HCT116 (cell line): Measurements from ENCODE around the gene KLHL3. TPM values are rescaled to one million over a fixed set of nuclear protein-coding genes. Genes with fewer than 3 reads are reported as not detected.

Experiments
- ATAC-seq: fragments of 200-7000 bp; cut with Tn5 transposase; 2 replicates; pipeline ENCODE4 v1.9.1; 2020; ENCODE audit warnings: mild to moderate bottlenecking, moderate library complexity
- BruUV-seq: library from RNA; stranded (reverse); fragments of 400-500 nt; replicated peaks from 2 replicates; lab custom pipeline; 2021; lab: Mats Ljungman, UMichigan
- CTCF ChIA-PET: fragments of 300-600 bp; sonication (Branson Sonifier 250); formaldehyde crosslinking; loops from one replicate; lab custom pipeline; 2021; ENCODE audit warnings: antibody characterized with exemption; lab: Charles Lee
- POLR2A ChIA-PET: fragments of 300-600, 350-600 bp; sonication (Branson Sonifier 250); formaldehyde crosslinking; loops from one replicate; lab custom pipeline; 2021; ENCODE audit warnings: antibody characterized with exemption; lab: Charles Lee
- RAD21 ChIA-PET, 2 experiments: fragments of 300-600 bp; sonication (Branson Sonifier 250); formaldehyde crosslinking; loops; one replicate each; lab custom pipeline; 2023; ENCODE audit warnings: low total read pairs in 2 of 2; ENCODE audit not compliant: uncharacterized antibody in 2 of 2, unreplicated experiment in 2 of 2, low non-redundant PET in 1 of 2; lab: Charles Lee
- DNase-seq: peaks from one replicate; pipeline ENCODE4 v3.0.0-alpha.2; 2010; ENCODE audit warnings: low read depth, low spot score
- H2AFZ ChIP-seq: fragments of 200-600 bp; shearing (Covaris generic), sonication (generic); 2 replicates; pipeline ENCODE4 v1.6.1; 2017; ENCODE audit warnings: low read depth, mixed run types, mixed read lengths, antibody characterized with exemption, low read length; ENCODE audit not compliant: poor library complexity, severe bottlenecking
- H3K27ac ChIP-seq: 2 replicates; pipeline ENCODE4 v1.5.1; 2012; ENCODE audit warnings: low read depth, low read length
- H3K27me3 ChIP-seq: fragments of 200-600 bp; sonication (generic); 2 replicates; pipeline ENCODE4 v1.6.1; 2016; ENCODE audit warnings: mixed run types, low read length, mixed read lengths; ENCODE audit not compliant: insufficient read depth
- H3K36me3 ChIP-seq, 2 experiments: fragments of 200-500 bp in 1 of 2; fragments of 200-600 bp in 1 of 2; sonication (Bioruptor generic) in 1 of 2; sonication (generic) in 1 of 2; 2 replicates each; pipeline versions ENCODE4 v1.5.1 to v1.6.1; 2014 to 2016; ENCODE audit warnings: low read length in 2 of 2, inconsistent platforms in 1 of 2, mixed read lengths in 1 of 2, mixed run types in 1 of 2; ENCODE audit not compliant: insufficient read depth in 2 of 2, control insufficient read depth in 1 of 2
- H3K4me1 ChIP-seq, 2 experiments: fragments of 200-600 bp in 1 of 2; sonication (generic) in 1 of 2; 2 replicates each; pipeline versions ENCODE4 v1.5.1 to v1.6.1; 2012 to 2017; ENCODE audit warnings: low read length in 2 of 2, inconsistent platforms in 1 of 2, mild to moderate bottlenecking in 1 of 2, mixed read lengths in 1 of 2, mixed run types in 1 of 2, moderate library complexity in 1 of 2; ENCODE audit not compliant: insufficient read depth in 2 of 2, control insufficient read depth in 1 of 2
- H3K4me2 ChIP-seq: fragments of 200-600 bp; sonication (generic); 2 replicates; pipeline ENCODE4 v1.6.1; 2017; ENCODE audit warnings: mixed run types, low read length, mixed read lengths
- H3K4me3 ChIP-seq, 2 experiments: fragments of 200-600 bp in 1 of 2; sonication (generic) in 1 of 2; replicated peaks in 1 of 2; 2 replicates each; pipeline ENCODE4 v1.5.1; 2011 to 2016; ENCODE audit warnings: low read length in 2 of 2, control low read depth in 1 of 2, low read depth in 1 of 2, mild to moderate bottlenecking in 1 of 2, mixed read lengths in 1 of 2, mixed run types in 1 of 2
- H3K79me2 ChIP-seq: fragments of 200-600 bp; sonication (generic); 2 replicates; pipeline ENCODE4 v1.6.1; 2017; ENCODE audit warnings: mild to moderate bottlenecking, mixed run types, low read length, moderate library complexity, mixed read lengths; ENCODE audit not compliant: insufficient read depth
- H3K9ac ChIP-seq: fragments of 200-600 bp; sonication (generic); 2 replicates; pipeline ENCODE4 v1.6.1; 2016; ENCODE audit warnings: low read length, mixed read lengths
- H3K9me2 ChIP-seq: fragments of 200-600 bp; sonication (generic), shearing (Covaris generic); 2 replicates; pipeline ENCODE4 v1.6.1; 2017; ENCODE audit warnings: mixed run types, mild to moderate bottlenecking, moderate library complexity; ENCODE audit not compliant: insufficient read depth
- H3K9me3 ChIP-seq, 2 experiments: fragments of 200-500 bp in 1 of 2; fragments of 200-600 bp in 1 of 2; sonication (Bioruptor generic) in 1 of 2; sonication (generic) in 1 of 2; 2 replicates each; pipeline ENCODE4 v1.6.1; 2014 to 2017; ENCODE audit warnings: low read length in 2 of 2, mixed read lengths in 2 of 2, inconsistent platforms in 1 of 2, low read depth in 1 of 2, mild to moderate bottlenecking in 1 of 2, mixed run types in 1 of 2, moderate library complexity in 1 of 2; ENCODE audit not compliant: control insufficient read depth in 1 of 2, insufficient read depth in 1 of 2
- H4K20me1 ChIP-seq: fragments of 200-600 bp; sonication (generic), shearing (Covaris generic); 2 replicates; pipeline ENCODE4 v1.6.1; 2017; ENCODE audit warnings: mixed run types, mild to moderate bottlenecking, moderate library complexity; ENCODE audit not compliant: insufficient read depth
- CBX3 ChIP-seq: IDR thresholded peaks from 2 replicates; pipeline ENCODE4 v1.6.1; 2012; ENCODE audit warnings: low read depth
- EZH2 ChIP-seq: fragments of 200-600 bp; sonication (generic); IDR thresholded peaks from 2 replicates; pipeline ENCODE4 v1.6.1; 2017; ENCODE audit warnings: antibody characterized with exemption, mixed run types
- EZH2phosphoT487 ChIP-seq: fragments of 200-600 bp; IDR thresholded peaks from 2 replicates; pipeline ENCODE4 v1.6.1; 2018; ENCODE audit warnings: antibody characterized with exemption, borderline replicate concordance
- POLR2AphosphoS5 ChIP-seq: IDR thresholded peaks from 2 replicates; pipeline ENCODE4 v1.6.1; 2011; ENCODE audit warnings: mild to moderate bottlenecking, low read depth, low read length, moderate library complexity
- RAD21 ChIP-seq: IDR thresholded peaks from 2 replicates; pipeline ENCODE4 v1.6.1; 2012; ENCODE audit warnings: low read depth, mild to moderate bottlenecking
- SIN3A ChIP-seq: IDR thresholded peaks from 2 replicates; pipeline ENCODE4 v1.6.1; 2012; ENCODE audit warnings: low read depth
- SP1 ChIP-seq: IDR thresholded peaks from 2 replicates; pipeline ENCODE4 v1.6.1; 2012; ENCODE audit warnings: low read depth
- TCF7L2 ChIP-seq: IDR thresholded peaks from 2 replicates; pipeline ENCODE4 v1.7.0; 2011; ENCODE audit warnings: borderline replicate concordance, inconsistent platforms; ENCODE audit not compliant: insufficient read depth, insufficient read length; ENCODE audit errors: extremely low read depth
- YY1 ChIP-seq: IDR thresholded peaks from 2 replicates; pipeline ENCODE4 v1.6.1; 2011; ENCODE audit warnings: low read length, low read depth, moderate library complexity, mild to moderate bottlenecking; ENCODE audit not compliant: insufficient replicate concordance; ENCODE audit errors: extremely low read depth
- ZFX ChIP-seq: fragments of 450-650 bp; IDR thresholded peaks from 2 replicates; pipeline ENCODE4 v1.6.1; 2017
- intact Hi-C: fragments of 100-400 bp; cut with micrococcal nuclease; formaldehyde crosslinking; loops from 2 replicates; pipeline ENCODE4 v1.10.0; 2022
- total RNA-seq: library from RNA; stranded (reverse); gene quantifications from one replicate; pipeline ENCODE4 v1.2.1, GENCODE V29; 2021; ENCODE audit not compliant: unreplicated experiment
- TF ChIP-seq, protein P1 (sequence below), 3 experiments: fragments of 200-600 bp in 1 of 3; sonication (generic) in 1 of 3; IDR thresholded peaks in 2 of 3; conservative IDR thresholded peaks in 1 of 3; 2 replicates each; pipeline ENCODE4 v1.5.1; 2012 to 2017; ENCODE audit warnings: low read depth in 2 of 3, low read length in 2 of 3, antibody characterized with exemption in 1 of 3, borderline replicate concordance in 1 of 3, control low read depth in 1 of 3, mild to moderate bottlenecking in 1 of 3, mixed read lengths in 1 of 3, mixed run types in 1 of 3, moderate library complexity in 1 of 3; ENCODE audit not compliant: insufficient read depth in 1 of 3
- TF ChIP-seq, protein P2 (sequence below): IDR thresholded peaks from 2 replicates; pipeline ENCODE4 v1.6.1; 2012; ENCODE audit warnings: low read depth

Gene KLHL3
- total RNA-seq, 1 experiment from 2014 or later: not detected

DNA sequence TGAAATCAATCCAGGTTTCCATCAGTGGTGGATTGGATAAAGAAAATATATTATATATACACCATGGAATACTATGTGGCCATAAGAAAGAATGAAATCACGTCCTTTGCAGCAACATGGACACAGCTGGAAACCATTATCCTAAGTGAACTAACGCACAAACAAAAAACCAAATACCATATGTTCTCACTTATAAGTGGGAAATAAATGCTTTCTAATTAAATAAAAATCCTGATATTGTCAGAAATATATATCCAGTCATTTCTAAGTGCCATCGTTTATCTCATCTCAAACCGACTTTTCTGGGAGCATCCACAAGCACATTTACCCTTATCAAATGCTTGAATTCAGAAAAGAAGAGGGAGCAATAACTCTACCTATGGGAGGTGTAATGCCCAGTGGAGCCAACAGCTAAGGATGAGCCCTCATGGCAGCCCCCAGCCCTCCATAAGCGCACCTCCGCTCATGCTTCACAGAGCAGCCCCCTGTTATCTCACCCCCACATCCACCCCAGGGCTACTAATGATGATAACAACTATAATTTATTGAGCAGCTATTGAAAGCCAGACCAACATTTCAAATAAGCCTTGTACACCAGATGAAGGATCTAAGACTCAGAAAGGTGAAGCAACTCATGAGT lies 135.0 kb downstream of the KLHL3 start:
- no peak overlapping the region for H2AFZ ChIP-seq
- DNase-seq: no peak
- no peaks in the 10 kb centered on the region for H3K4me1 ChIP-seq
- POLR2A ChIA-PET: no interaction called here
- BruUV-seq: no TSS peak
- TF ChIP-seq SP1 (no peak), POLR2AphosphoS5 (no peak), SIN3A (no peak), YY1 (no peak), EZH2phosphoT487 (no peak), ZFX (no peak), TCF7L2 (no peak), RAD21 (no peak), EZH2 (no peak), CBX3 (no peak)
- TF ChIP-seq, protein P1, sequence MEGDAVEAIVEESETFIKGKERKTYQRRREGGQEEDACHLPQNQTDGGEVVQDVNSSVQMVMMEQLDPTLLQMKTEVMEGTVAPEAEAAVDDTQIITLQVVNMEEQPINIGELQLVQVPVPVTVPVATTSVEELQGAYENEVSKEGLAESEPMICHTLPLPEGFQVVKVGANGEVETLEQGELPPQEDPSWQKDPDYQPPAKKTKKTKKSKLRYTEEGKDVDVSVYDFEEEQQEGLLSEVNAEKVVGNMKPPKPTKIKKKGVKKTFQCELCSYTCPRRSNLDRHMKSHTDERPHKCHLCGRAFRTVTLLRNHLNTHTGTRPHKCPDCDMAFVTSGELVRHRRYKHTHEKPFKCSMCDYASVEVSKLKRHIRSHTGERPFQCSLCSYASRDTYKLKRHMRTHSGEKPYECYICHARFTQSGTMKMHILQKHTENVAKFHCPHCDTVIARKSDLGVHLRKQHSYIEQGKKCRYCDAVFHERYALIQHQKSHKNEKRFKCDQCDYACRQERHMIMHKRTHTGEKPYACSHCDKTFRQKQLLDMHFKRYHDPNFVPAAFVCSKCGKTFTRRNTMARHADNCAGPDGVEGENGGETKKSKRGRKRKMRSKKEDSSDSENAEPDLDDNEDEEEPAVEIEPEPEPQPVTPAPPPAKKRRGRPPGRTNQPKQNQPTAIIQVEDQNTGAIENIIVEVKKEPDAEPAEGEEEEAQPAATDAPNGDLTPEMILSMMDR (IDR thresholded peaks at IDR 0.05 in 2 of 3, conservative IDR thresholded peaks at IDR 0.05 in 1 of 3; ENCODE audit: borderline replicate concordance in 1 of 3, insufficient read depth in 1 of 3, low read depth in 2 of 3, low read length in 2 of 3): no peak
- TF ChIP-seq, protein P2, sequence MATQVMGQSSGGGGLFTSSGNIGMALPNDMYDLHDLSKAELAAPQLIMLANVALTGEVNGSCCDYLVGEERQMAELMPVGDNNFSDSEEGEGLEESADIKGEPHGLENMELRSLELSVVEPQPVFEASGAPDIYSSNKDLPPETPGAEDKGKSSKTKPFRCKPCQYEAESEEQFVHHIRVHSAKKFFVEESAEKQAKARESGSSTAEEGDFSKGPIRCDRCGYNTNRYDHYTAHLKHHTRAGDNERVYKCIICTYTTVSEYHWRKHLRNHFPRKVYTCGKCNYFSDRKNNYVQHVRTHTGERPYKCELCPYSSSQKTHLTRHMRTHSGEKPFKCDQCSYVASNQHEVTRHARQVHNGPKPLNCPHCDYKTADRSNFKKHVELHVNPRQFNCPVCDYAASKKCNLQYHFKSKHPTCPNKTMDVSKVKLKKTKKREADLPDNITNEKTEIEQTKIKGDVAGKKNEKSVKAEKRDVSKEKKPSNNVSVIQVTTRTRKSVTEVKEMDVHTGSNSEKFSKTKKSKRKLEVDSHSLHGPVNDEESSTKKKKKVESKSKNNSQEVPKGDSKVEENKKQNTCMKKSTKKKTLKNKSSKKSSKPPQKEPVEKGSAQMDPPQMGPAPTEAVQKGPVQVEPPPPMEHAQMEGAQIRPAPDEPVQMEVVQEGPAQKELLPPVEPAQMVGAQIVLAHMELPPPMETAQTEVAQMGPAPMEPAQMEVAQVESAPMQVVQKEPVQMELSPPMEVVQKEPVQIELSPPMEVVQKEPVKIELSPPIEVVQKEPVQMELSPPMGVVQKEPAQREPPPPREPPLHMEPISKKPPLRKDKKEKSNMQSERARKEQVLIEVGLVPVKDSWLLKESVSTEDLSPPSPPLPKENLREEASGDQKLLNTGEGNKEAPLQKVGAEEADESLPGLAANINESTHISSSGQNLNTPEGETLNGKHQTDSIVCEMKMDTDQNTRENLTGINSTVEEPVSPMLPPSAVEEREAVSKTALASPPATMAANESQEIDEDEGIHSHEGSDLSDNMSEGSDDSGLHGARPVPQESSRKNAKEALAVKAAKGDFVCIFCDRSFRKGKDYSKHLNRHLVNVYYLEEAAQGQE: no peak
- H3K9me3 ChIP-seq: no peaks in the 10 kb centered on the region
- H3K79me2 ChIP-seq: no peaks in the 10 kb centered on the region
- no peak overlapping the region for H3K9ac ChIP-seq
- H3K4me2 ChIP-seq: no peak overlapping the region
- RAD21 ChIA-PET: no interaction called here
- intact Hi-C loops: no loop called here
- H3K9me2 ChIP-seq: no peaks in the 10 kb centered on the region
- ATAC-seq: no peak
- no peaks in the 10 kb centered on the region for H3K36me3 ChIP-seq
- no peak overlapping the region for H3K4me3 ChIP-seq
- H3K27me3 ChIP-seq: peaks cover 94% of the 10 kb centered on the region
- no peaks in the 10 kb centered on the region for H4K20me1 ChIP-seq
- CTCF ChIA-PET: no interaction called here
- no peak overlapping the region for H3K27ac ChIP-seq
